Neural progenitor cell (in vitro differentiated cells): ENCODE data around the gene ZNF502. TPM values are rescaled to one million over a fixed set of nuclear protein-coding genes. Genes with fewer than 3 reads are reported as not detected.
A peak's percentile ranks its signal among the peaks of the same experiment; 100 is the strongest.

ENCODE experiments used
- DNase-seq: peaks from one replicate; pipeline ENCODE4 v3.0.0-alpha.2; 2016; ENCODE audit warnings: low spot score
- H2AFZ ChIP-seq: fragments of 200-600 bp; sonication (generic); replicated peaks from 2 replicates; pipeline ENCODE4 v1.6.1; 2016; ENCODE audit warnings: antibody characterized with exemption
- H3F3A ChIP-seq: fragments of 200-600 bp; sonication (generic); 2 replicates; pipeline ENCODE4 v1.6.1; 2016; ENCODE audit warnings: antibody characterized with exemption, low read depth
- H3K27ac ChIP-seq: fragments of 200-600 bp; sonication (generic); 2 replicates; pipeline ENCODE4 v1.5.1; 2016; ENCODE audit warnings: mild to moderate bottlenecking
- H3K27me3 ChIP-seq: fragments of 200-600 bp; sonication (generic); 2 replicates; pipeline ENCODE4 v1.6.1; 2016; ENCODE audit warnings: mild to moderate bottlenecking, moderate library complexity
- H3K36me3 ChIP-seq: fragments of 200-600 bp; sonication (generic); 2 replicates; pipeline ENCODE4 v1.5.1; 2016
- H3K4me1 ChIP-seq: fragments of 200-600 bp; sonication (generic); 2 replicates; pipeline ENCODE4 v1.6.1; 2016; ENCODE audit warnings: mixed run types
- H3K4me2 ChIP-seq: fragments of 200-600 bp; sonication (generic); 2 replicates; pipeline ENCODE4 v1.6.1; 2016
- H3K4me3 ChIP-seq: fragments of 200-600 bp; sonication (generic); 2 replicates; pipeline ENCODE4 v1.5.1; 2016
- H3K79me2 ChIP-seq: fragments of 200-600 bp; sonication (generic); 2 replicates; pipeline ENCODE4 v1.6.1; 2016; ENCODE audit warnings: low read depth
- H3K9ac ChIP-seq: fragments of 200-600 bp; sonication (generic); 2 replicates; pipeline ENCODE4 v1.6.1; 2016
- H3K9me3 ChIP-seq: fragments of 200-600 bp; sonication (generic); 2 replicates; pipeline ENCODE4 v1.5.1; 2016; ENCODE audit warnings: low read depth
- H4K20me1 ChIP-seq: fragments of 200-600 bp; sonication (generic); 2 replicates; pipeline ENCODE4 v1.6.1; 2016; ENCODE audit warnings: low read depth
- H3K27ac Mint-ChIP-seq: 3 replicates; pipeline ENCODE4 v1.8.0; 2021; ENCODE audit warnings: mixed read lengths
- H3K27me3 Mint-ChIP-seq: 2 replicates; pipeline ENCODE4 v1.8.0; 2022; ENCODE audit warnings: low read depth, mild to moderate bottlenecking, inconsistent platforms, moderate library complexity, mixed read lengths; ENCODE audit not compliant: insufficient read depth
- H3K36me3 Mint-ChIP-seq: 3 replicates; pipeline ENCODE4 v1.8.0; 2021; ENCODE audit warnings: mixed read lengths
- H3K4me1 Mint-ChIP-seq: 3 replicates; pipeline ENCODE4 v1.8.0; 2021; ENCODE audit warnings: mixed read lengths
- H3K4me3 Mint-ChIP-seq: 3 replicates; pipeline ENCODE4 v1.8.0; 2021; ENCODE audit warnings: mild to moderate bottlenecking, moderate library complexity, mixed read lengths
- H3K9me3 Mint-ChIP-seq: 3 replicates; pipeline ENCODE4 v1.8.0; 2020; ENCODE audit warnings: mixed read lengths
- CTCF ChIP-seq: fragments of 200-600 bp; sonication (generic); IDR thresholded peaks from 2 replicates; pipeline ENCODE4 v1.5.1; 2017; ENCODE audit warnings: antibody characterized with exemption, mild to moderate bottlenecking
- EZH2 ChIP-seq: fragments of 200-600 bp; sonication (generic); IDR thresholded peaks from 2 replicates; pipeline ENCODE4 v1.6.1; 2017; ENCODE audit warnings: antibody characterized with exemption, mild to moderate bottlenecking, moderate library complexity
- EZH2phosphoT487 ChIP-seq: fragments of 200-600 bp; sonication (generic); IDR thresholded peaks from 2 replicates; pipeline ENCODE4 v1.6.1; 2017; ENCODE audit warnings: antibody characterized with exemption
- total RNA-seq: library from RNA; depleted of rRNA; stranded (reverse); fragments of >200 nt; gene quantifications from 2 replicates; pipeline ENCODE4 v1.2.3, GENCODE V29; 2015; ENCODE audit warnings: low replicate concordance

Gene ZNF502
- total RNA-seq, 1 donor from 2014 or later, result 3.6 TPM

- H3K27ac ChIP-seq, result peak overlapping the region; percentile 94
- no peaks in the 10 kb centered on the region for H3K27me3 ChIP-seq
- H3K4me3 ChIP-seq, result peak overlapping the region; percentile 95
- H3F3A ChIP-seq, result peaks cover 10% of the 10 kb centered on the region
- peaks cover 62% of the 10 kb centered on the region for H3K36me3 Mint-ChIP-seq
- peak overlapping the region; percentile 71 for H3K9ac ChIP-seq
- H3K4me1 Mint-ChIP-seq, result peaks cover 8% of the 10 kb centered on the region
- H3K27ac Mint-ChIP-seq, result peak overlapping the region; percentile 74
- no peaks in the 10 kb centered on the region for H4K20me1 ChIP-seq
- H3K4me3 Mint-ChIP-seq, result peak overlapping the region; percentile 93
- peaks cover 58% of the 10 kb centered on the region for H3K9me3 Mint-ChIP-seq
- peak overlapping the region; percentile 87 for H2AFZ ChIP-seq
- peaks cover 7% of the 10 kb centered on the region for H3K9me3 ChIP-seq
- H3K4me1 ChIP-seq, result no peaks in the 10 kb centered on the region
- peaks cover 95% of the 10 kb centered on the region for H3K79me2 ChIP-seq
- peak overlapping the region; percentile 93 for H3K4me2 ChIP-seq
- H3K36me3 ChIP-seq, result peaks cover 28% of the 10 kb centered on the region
- H3K27me3 Mint-ChIP-seq, result peaks cover 12% of the 10 kb centered on the region
- no peak for DNase-seq
- TF ChIP-seq CTCF (no peak), EZH2 (no peak), EZH2phosphoT487 (no peak)
Observed at GRCh38 chr3:44762170-44762677, 49.8 kb downstream of the ZNF502 start.

- peaks cover 12% of the 10 kb centered on the region for H3K27me3 Mint-ChIP-seq
- peak overlapping the region; percentile 95 for H3K4me3 ChIP-seq
- H3K4me3 Mint-ChIP-seq, result peak overlapping the region; percentile 93
- DNase-seq, result no peak
- peaks cover 58% of the 10 kb centered on the region for H3K9me3 Mint-ChIP-seq
- peak overlapping the region; percentile 87 for H2AFZ ChIP-seq
- peaks cover 61% of the 10 kb centered on the region for H3K36me3 Mint-ChIP-seq
- H4K20me1 ChIP-seq, result no peaks in the 10 kb centered on the region
- peaks cover 7% of the 10 kb centered on the region for H3K9me3 ChIP-seq
- H3K27ac Mint-ChIP-seq, result peak overlapping the region; percentile 74
- H3K79me2 ChIP-seq, result peaks cover 95% of the 10 kb centered on the region
- no peak for TF ChIP-seq EZH2phosphoT487
- no peak for TF ChIP-seq CTCF
- H3K9ac ChIP-seq, result peak overlapping the region; percentile 71
- peaks cover 26% of the 10 kb centered on the region for H3K36me3 ChIP-seq
- peak overlapping the region; percentile 93 for H3K4me2 ChIP-seq
- no peak overlapping the region for H3K27ac ChIP-seq
- H3K27me3 ChIP-seq, result no peaks in the 10 kb centered on the region
- no peaks in the 10 kb centered on the region for H3K4me1 ChIP-seq
- H3F3A ChIP-seq, result peaks cover 10% of the 10 kb centered on the region
- peaks cover 8% of the 10 kb centered on the region for H3K4me1 Mint-ChIP-seq
Observed at GRCh38 chr3:44762690-44763089, 50.2 kb downstream of the ZNF502 start.

- Histone ChIP-seq H3K4me1 (no peaks in the 10 kb centered on the region), H3K9ac (no peak overlapping the region), H3K4me3 (no peak overlapping the region), H2AFZ (no peak overlapping the region), H3K27ac (no peak overlapping the region), H4K20me1 (no peaks in the 10 kb centered on the region), H3K79me2 (peaks cover 95% of the 10 kb centered on the region), H3K9me3 (peaks cover 4% of the 10 kb centered on the region), H3K4me2 (no peak overlapping the region), H3F3A (peaks cover 10% of the 10 kb centered on the region), H3K27me3 (no peaks in the 10 kb centered on the region), H3K36me3 (peaks cover 16% of the 10 kb centered on the region)
- Mint-ChIP-seq H3K4me1 (peaks cover 8% of the 10 kb centered on the region), H3K27me3 (peaks cover 12% of the 10 kb centered on the region), H3K4me3 (peak overlapping the region; percentile 31), H3K9me3 (peaks cover 57% of the 10 kb centered on the region), H3K27ac (no peak overlapping the region), H3K36me3 (peaks cover 59% of the 10 kb centered on the region)
- TF ChIP-seq EZH2phosphoT487 (no peak), EZH2 (no peak), CTCF (no peak)
- DNase-seq, result no peak
Observed at GRCh38 chr3:44764248-44764647, 51.8 kb downstream of the ZNF502 start.
